Occipital lobe (tissue), 2 donors: ENCODE results near the gene BANK1. TPM values are rescaled to one million over a fixed set of nuclear protein-coding genes. Genes with fewer than 3 reads are reported as not detected.

Experiments
- DNase-seq: peaks from one replicate; lab custom pipeline; 2025; lab: John Stamatoyannopoulos, UW
- total RNA-seq: library from RNA; depleted of rRNA; stranded (reverse); fragments of >200 nt; gene quantifications from one replicate; pipeline ENCODE4 v1.2.3, GENCODE V29; 2014

Gene BANK1, protein sequence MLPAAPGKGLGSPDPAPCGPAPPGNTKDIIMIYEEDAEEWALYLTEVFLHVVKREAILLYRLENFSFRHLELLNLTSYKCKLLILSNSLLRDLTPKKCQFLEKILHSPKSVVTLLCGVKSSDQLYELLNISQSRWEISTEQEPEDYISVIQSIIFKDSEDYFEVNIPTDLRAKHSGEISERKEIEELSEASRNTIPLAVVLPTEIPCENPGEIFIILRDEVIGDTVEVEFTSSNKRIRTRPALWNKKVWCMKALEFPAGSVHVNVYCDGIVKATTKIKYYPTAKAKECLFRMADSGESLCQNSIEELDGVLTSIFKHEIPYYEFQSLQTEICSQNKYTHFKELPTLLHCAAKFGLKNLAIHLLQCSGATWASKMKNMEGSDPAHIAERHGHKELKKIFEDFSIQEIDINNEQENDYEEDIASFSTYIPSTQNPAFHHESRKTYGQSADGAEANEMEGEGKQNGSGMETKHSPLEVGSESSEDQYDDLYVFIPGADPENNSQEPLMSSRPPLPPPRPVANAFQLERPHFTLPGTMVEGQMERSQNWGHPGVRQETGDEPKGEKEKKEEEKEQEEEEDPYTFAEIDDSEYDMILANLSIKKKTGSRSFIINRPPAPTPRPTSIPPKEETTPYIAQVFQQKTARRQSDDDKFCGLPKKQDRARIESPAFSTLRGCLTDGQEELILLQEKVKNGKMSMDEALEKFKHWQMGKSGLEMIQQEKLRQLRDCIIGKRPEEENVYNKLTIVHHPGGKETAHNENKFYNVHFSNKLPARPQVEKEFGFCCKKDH
- 0.16 TPM for total RNA-seq

DNA sequence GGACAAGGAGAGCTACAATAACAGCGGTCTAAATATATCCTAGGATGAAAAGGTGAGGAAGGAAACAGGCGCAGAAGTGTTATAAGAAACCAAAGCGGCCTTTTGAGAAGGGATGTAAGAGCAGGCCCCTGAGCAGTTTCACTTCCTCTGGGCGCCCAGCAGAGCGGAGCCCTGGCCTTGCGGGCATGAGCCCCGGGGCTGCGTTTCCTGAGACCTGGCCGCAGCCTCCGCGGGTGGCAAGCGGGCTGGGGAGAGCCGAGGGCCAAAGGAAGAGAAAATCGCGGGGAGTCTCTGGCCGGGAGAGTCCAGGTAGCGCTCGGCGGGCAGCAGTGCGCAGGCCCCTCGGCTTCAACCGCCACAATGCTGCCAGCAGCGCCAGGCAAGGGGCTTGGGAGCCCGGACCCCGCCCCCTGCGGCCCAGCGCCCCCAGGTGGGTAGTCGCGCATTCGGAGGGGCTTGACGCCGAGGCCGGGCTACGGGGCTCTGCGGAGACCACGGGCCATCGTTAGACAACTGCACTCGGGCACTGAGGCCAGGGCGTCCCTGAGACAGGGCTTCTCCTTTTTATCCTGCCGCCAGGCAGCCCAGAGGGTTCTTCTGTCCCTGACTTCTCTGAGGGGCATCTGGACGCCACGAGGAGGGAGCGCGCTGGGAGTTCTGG lies at the start of gene BANK1:
Gene BANK1 (plus strand): TSS at position 210 of the 661 bp plus-strand sequence. CDS start 151 bp downstream, at position 361.
- no peak for DNase-seq

DNA sequence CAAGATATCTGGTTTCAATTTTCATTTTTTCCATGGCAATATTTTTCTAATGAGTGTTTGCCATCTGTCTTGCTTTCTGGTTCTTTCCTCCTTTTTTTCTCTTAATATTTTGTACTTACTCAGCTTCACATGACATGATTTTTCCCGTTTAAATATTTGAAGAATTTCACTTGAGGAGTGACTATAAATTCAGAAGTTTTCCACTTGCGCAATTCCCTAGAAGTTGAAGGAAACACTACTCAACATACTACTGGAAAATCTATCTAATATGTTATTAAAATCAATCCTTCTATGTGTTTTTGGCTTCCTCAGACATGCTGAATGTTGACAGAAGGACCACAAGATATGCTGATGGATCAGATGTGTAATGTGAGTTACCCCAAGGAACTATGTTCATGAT lies 36.8 kb upstream of the BANK1 start:
- no peak for DNase-seq

DNA sequence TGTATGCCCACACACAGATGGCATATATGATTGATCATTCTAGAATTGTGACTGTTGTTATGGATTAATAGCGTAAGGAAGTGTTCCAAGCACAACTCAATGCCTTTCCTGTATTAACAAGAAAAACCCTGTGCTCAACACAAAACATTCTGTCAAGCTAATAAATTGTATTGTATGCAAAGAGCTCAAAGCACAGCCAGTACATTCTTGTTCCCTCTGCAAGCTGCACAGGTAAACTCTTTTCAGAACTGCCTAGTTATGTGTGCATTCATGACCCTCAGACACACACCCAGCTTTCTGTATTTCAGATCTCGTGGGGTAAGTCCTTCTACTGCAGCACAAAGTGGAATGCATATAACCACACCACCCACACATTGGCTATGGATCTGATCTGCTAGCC lies 34.3 kb upstream of the BANK1 start:
- DNase-seq: no peak

DNA sequence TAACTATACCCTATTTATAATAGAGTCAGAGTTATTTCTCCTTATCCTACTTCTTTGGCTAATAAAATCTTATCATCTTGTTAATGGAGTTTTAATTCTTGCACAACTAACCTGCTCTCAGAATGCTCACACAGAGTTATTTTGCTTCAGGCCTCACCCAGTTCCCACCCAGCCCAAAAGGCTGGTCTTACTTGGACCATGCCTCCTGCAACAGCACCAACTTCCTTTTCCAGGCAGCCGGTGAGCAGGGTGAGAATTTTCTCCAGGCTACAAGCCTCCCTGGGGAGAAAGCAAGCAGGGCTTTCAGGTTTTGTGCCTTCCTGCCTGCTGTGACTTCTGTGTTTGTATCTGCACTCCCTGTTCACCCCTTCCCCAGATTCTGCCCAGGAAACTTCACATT lies 29.1 kb upstream of the BANK1 start:
- DNase-seq: no peak

DNA sequence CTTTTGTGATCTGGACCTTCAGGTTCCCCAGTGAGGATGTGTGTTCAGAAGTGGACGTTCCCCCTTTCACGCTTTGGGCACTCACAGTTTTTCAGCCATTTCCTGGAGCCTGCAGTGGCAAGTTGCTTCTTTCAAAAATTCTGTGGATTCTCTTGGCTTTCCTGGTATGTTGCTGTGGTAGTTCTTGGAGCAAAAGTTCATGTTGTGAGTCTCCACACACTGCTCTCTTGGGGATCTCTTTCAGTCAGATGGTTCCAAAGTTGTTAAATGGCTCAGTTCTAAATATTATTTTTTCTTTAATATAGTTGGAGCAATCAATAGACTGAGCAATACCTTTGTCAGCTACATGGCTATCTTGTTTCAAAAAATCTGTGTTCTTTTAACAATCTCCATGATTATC lies 28.5 kb upstream of the BANK1 start:
- DNase-seq: no peak

DNA sequence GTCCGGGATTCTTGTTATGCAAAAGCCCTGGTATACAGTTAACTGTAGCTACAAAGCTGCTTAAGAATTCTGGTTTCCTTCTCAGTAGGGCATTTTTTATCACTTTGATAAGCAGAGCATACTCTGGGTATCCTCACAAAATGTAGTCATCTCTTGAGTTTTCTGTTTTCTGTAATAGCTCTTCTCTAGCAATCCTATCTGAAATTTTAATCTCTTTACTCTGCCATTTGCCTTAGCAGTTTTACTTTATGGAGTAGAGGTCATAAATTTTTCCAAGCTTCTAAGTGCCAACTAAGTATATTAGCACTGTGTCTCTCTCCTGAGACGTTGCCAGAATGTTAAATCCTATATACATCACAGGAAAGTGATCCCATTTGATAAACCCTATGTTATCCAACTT lies 28.0 kb upstream of the BANK1 start:
- no peak for DNase-seq

DNA sequence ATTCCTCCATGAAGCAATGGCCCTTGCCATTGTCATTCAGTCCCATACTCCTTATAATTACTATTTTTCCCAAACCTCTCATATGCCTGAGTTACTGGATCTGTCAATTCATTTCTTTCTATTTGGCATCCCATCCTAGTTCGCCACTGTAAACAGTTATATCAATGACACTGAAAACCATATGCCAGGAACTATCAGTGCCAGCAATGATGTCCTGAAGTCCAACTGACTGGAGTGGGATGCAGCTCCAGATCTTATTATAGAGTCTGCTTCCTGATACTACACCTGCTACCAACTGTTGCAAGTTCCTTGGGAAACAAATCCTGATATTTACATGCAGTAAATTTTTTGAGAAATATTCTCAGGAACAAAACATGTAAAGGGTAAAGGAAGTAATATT lies 27.0 kb upstream of the BANK1 start:
- no peak for DNase-seq

DNA sequence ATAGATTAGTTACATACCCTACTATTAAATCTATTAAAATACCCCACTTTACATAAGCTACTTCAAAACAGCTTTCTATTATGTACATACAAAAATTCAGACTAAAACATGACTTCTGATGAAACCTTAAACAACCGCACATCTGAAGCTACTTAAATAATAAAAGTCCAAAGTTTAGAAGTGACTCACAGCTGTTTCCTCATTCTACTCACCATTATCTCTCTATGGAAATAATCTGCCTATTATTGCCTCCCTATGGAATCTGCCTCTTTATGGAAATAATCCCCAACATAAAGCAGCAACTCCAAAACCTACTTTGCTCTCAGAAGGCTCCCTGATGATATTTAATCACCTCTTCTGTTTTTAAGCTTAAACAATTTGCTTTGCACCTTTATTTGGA lies 15.7 kb upstream of the BANK1 start:
- DNase-seq: no peak

DNA sequence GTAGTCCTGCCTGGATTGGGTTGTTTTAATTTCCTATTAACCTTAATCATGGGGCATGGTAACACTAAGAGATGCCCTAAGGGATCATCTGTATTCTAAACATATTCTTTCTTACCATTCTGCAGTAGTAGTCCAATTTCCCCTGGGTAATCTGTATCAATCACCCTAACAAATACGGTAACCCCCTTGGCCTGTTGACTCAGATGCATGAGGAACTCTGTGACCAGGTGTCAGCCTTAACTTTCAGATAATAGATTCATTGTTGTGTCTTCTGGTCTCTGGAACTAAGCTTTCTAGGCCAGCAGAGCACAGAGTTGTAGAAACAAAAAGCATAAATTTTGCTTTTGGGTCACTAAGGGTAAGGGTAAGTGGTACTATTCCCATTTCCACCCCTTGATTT lies 13.1 kb upstream of the BANK1 start:
- no peak for DNase-seq

DNA sequence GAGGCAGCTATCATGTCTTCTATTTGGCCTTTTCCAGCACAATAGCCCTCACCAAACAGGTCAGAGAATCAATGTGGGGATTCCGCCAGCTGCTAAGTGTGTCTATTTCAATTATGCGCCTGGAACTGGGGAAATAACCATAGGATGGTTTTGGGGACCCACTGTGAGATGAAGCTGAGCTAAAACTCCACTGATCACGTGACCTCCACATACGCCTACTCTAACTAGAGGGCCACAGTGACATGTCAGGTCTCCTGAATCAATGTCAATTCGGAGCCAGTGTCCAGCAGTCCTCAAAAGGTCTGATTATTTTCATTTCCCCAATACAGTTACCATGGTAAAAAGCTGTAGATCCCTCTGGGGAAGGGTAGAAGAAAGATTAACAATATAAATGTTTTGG lies 10.2 kb upstream of the BANK1 start:
- no peak for DNase-seq

DNA sequence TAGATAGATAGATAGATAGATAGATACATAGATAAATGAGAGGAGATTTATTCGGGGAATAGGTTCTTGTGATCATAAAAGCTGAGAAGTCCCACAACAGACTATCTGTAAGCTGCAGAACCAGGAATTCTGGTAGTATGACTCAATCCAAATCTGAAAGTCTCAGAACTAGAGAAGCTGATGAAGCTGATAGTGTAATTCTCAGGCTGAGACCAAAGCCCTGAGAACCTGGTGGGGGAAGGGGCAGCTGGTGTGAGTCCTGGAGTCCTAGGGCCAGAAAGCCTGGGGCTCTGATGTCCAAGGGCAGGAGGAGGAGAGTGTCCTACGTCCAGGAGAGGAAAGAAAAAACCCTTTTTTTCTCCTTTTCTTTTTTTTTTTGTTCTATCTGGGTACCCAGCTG lies 8.0 kb upstream of the BANK1 start:
- no peak for DNase-seq

DNA sequence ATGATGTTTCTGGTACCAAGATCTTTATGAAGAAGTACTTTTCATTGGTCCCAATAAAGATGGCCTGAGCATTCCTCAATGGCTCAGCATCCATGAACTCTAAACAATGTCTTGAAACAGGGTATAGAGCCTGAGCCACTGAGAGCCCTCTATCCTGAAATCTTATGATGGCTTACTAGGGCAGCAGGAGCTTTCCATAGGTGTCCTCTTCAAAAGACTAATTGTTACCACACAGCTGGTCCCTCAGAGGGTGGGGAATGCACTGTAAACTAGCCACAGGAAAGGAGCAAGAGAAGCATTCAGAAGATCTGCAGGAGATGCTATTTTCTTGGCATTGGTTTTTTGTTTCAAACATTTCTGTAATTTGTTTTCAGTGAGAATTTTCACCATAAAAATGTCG lies 5.6 kb upstream of the BANK1 start:
- no peak for DNase-seq

DNA sequence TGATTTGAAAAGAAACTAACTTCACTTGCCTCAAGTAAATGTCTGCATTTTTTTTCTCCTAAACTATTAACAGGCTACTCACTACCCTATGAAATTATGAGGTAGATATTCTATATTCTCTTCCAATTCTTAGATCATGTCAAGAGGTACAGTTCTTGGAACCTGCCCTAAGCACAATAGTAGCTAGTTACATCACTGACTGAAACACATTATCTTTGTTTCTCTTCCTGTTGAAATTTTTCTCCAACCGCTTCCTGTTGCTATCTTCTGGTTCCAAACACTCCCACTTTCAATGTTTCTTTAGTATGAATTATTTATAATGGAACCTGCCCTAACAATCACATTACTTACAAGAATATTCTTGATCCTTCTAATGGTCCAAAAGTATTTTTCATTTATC lies 5.0 kb upstream of the BANK1 start:
- DNase-seq: no peak

DNA sequence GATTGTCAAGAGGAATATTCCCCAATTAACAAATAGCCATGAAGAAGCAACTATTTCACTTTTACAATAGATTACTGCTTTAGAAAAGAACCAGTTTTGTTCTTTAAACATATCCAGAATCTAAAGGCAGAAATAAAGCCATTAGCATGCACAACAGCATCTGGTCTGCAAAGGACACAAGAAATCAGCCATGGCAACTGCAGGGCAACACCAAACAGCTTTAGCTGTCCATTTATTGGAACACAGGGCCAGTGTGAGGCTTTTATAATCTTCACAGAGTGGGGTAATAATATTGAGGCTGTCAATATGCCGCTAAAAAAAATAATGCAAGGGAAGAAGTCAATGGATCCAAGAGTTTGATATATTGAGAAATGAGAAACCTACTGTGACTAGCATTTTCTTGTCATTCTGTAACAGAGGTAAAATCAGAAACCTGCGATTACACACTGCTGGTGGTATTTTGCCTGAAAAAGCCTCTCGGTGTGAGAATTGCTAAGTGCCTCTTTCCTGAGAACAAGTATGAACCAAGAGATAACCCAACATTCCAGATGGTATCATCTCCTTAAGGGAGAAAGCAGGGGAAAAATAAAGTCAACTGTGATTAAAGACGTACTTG lies 2.7 kb upstream of the BANK1 start:
- DNase-seq: no peak

DNA sequence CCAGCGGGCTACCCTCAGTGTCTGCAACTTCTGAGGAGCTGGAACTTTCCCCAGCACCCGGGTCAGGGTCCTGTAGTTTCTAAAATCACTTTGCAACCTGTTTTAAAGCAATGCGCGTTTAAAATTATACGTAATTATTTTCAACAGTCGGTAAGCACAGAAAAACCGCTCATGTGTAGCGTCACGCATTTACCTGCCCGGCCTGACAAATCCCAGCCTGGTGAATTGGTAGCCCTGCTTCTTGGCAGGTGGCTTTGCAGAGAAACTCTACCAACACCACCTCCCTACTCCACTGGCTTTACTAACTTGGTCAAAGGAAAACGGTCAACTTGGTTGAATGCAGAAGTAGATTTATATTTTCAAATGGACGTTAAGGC lies 640 bp downstream of the BANK1 start:
- DNase-seq: no peak

DNA sequence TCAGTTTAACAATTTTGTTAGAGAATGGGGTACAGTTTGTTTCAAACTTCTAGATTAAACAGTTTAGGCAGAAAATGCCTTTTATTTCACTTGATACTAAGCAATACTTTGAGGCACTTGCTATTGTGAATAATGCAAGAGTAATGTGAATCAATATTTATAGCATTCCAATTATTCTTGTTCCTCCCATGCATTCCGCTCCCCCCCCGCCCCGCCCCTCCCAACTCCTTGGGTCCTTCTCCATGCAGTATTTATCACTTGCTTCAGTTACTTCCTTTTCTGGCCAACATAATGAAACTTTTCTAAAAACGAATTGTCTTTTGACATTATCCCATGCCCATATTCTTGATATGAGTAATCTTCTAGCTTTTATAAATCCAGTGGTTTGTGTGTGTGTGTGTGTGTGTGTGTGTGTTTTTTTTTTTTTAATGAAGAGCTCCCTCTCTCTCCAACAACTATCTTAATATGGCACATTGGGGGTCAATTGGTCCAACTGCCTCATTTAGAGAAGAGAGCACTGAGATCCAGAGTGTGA lies 1.6 kb downstream of the BANK1 start:
- no peak for DNase-seq

DNA sequence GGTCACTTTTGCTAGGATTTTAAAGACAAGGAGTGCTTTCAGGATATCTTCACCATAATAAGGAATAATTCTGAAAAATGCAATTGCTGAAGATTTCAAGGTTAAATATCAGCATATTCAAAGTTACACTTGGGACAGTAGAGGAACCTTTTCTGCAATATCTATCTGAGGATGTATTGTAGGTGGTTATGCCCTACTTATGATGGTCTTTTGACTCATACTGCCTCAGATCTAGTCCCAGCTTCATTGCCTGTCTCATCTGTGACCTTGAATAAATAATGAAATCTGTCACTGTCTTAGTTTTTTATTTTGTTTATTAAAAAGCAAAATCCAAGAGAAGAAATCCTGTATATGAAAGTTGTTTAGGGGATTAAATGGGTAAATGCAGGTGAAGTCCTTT lies 2.9 kb downstream of the BANK1 start:
- no peak for DNase-seq

DNA sequence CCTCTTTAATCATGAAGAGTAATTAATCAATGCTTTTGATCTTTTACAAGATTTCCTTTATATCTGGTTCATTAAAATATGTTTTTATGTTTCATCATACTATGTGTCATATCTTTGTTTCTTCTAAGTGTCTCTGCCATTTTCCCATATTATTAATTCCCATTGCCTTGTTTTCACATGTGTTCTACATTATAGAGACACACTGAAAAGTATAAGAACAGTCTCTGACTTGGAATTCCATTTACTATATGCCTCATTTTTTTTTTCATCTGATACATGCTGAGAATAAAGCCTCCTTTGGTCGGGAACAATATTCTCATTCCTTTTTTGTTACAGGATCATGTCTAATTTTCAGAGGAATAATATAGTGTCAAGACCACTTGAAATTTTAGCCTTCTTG lies 4.3 kb downstream of the BANK1 start:
- no peak for DNase-seq

DNA sequence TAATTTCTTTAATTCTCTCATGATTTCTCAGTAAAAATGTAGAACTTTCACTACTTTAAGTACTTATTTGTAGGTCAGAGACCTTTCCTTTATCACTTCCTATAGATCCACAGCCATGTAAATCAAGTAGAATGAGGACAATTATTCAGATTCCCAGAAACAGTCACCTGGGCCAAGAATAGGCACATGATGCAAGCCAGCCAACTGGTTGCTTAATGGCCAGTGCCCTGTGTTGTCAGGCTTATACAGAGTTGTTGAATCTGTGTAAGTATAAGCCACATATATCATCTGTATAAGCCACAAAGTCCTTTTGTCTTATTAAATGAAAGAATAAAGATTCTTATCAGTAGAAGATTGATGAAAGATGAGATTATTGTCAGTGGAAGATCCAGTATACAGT lies 5.2 kb downstream of the BANK1 start:
- DNase-seq: no peak

DNA sequence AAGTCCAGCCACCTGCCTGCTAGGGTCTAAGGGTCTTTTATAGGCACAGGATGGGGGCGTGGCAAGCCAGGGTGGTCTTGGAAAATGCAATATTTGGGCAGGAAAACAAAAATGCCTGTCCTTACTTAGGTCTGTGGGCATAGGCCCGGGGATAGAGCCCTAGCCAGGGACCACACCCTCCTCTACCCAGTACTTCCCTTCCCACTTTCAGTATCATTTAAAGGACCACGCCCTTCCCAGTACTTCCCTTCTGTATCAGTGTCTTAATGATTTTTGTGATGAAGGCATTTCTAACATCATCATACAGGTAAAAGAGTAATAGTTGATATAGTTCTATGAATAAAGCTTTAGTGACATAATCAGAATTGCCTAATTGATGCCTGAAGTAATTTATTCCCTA lies 11.4 kb downstream of the BANK1 start:
- no peak for DNase-seq

DNA sequence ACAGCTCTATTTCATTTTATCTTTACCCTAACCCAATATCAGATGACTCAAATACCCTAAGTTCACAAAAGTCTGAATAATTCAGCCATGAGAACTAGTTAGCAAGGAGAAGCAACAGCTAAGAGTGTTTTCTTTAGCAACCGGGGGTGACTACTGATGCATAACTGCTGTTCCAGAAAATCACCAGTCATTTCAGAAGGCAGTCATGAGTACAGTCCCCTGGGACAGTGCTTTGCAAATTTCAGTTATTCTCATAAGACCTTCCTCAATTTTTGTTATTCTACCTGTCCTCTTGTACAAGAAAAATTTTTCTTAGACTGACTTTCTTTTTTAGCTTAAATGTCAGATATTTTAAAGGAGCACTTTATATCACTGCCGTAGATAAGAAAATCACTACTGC lies 16.4 kb downstream of the BANK1 start:
- DNase-seq: no peak

DNA sequence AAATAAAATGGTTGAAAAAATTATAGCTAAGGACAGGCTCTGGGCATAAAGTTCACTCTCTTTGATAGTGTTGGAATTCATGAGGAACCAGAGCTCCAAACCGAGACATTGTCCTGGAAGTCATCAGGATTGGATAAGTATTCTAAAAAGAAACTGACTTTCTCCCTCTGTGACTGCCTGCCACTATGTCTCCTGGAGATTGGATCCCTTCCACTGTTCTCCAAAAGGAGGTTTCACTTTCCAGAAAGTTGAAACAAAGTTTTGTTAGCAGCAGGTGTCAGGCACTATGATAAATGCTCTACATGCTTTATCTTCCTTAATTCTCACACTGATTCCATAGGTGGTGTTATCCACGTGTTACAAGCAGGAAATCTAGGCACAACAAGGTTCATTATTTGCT lies 16.8 kb downstream of the BANK1 start:
- no peak for DNase-seq
